Measurements from ENCODE around the gene WFDC1.

The WFDC1 gene

DNA sequence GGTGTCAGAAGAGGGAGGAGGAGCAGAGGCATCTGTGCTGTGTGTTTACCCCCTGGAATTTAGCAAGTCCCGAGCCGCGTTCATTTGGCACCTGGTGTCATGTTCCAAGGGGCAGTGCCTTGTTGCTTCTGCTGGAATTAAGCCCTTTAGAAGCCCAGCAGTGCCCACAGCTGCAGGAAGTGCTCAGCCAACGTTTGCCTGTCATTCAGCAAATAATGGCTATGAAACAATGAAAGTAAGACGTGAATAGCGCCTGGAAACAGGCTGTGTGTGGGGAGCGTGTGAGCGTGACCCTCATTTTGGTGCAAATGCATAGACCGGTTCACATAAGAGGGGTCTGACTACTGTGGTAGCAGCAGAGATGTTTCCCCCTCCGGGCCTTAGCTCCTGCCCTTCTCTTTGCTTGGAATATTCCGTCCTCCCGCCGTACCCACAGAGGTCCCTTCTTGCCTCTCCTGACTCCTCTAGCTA lies 67.8 kb downstream of the WFDC1 start:
- DNase-seq (ENCODE audit: low read depth): no peak

GRCh38 chr16:84366208-84366607 lies 71.5 kb downstream of the WFDC1 start:
- no peak for DNase-seq (ENCODE audit: low read depth)
- no peak for TF ChIP-seq CTCF (conservative IDR thresholded peaks at IDR 0.05; ENCODE audit: low read depth, low read length)

More for the DNA sequence above, 67.8 kb downstream of the WFDC1 start:
- TF ChIP-seq CTCF (conservative IDR thresholded peaks at IDR 0.05; ENCODE audit: low read depth, low read length): no peak
- no peak overlapping the region for H3K4me3 ChIP-seq (ENCODE audit: low read depth, low read length)

GRCh38 chr16:84367297-84367680 lies 72.6 kb downstream of the WFDC1 start:
- no peak overlapping the region for H3K4me3 ChIP-seq (ENCODE audit: low read depth, low read length)

More at GRCh38 chr16:84366208-84366607, 71.5 kb downstream of the WFDC1 start:
- H3K4me3 ChIP-seq (ENCODE audit: low read depth, low read length): no peak overlapping the region

DNA sequence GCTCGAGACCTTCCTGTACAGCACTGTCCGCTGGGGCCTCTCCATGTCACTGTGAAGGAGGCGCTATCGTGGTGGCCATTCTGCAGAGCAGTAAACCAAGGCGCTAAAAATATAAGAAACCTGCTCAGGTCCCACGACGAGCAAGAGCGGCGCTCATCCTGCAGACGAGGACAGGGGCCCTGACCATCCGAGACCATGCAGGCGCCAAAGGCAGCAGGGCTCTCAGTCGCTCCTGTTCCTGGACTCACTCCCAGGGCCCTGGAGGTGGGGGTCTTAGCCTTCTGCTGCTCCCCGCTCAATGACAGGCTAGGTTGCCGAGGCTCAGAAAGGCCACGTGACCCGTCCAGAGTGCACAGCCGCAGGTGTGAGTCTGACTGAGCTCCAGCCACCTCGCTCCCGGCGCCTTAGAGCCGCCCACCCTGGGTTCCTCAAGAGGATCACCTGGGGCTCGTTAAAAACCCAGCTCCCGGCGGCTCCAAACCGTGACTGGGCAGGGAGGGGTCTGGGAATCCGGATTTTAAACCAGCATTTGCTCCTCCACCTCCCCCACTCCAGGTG lies 73.2 kb downstream of the WFDC1 start:
- H3K4me3 ChIP-seq (ENCODE audit: low read depth, low read length): no peak overlapping the region
- no peak for TF ChIP-seq CTCF (conservative IDR thresholded peaks at IDR 0.05; ENCODE audit: low read depth, low read length)

More at GRCh38 chr16:84367297-84367680, 72.6 kb downstream of the WFDC1 start:
- no peak for DNase-seq (ENCODE audit: low read depth)
- TF ChIP-seq CTCF (conservative IDR thresholded peaks at IDR 0.05; ENCODE audit: low read depth, low read length): no peak

DNA sequence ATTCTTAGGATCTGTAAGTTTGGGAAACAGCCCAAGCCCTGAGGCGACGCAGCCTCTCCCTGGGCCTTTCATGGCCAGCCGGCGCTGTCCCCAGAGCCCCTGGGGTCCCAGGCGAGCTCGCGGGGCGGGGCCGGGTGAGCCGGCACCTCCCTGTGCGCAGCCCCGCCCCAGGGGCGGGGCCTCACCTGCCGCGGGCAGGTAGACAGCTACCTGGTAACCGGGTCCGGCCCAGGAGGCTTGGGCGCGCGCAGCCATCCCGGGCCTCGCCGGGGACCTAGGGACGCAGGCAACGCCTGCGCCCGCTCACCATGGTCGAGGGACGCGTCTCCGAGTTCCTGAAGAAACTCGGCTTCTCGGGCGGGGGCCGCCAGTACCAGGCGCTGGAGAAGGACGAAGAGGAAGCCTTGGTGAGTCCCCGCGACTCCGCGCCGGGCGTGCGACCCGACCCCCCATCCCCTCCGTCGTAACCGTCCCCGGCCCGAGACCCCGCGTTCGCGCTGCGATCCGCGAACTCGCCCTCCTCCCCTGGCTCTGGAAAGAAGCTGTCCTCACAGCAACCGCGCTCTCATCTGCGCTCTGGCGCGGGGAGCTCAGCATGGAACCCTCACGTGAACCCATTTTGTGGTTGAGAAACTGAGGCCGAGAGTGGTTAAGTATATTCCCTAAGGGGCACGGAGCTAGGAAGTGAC lies 73.8 kb downstream of the WFDC1 start, which contains the start of gene ATP2C2:
TSS of gene ATP2C2 (plus strand) at position 231 of the 689 bp plus-strand sequence. CDS start at position 309, 78 bp downstream.
- no peak within 1 kb of the TSS for H3K4me3 ChIP-seq (ENCODE audit: low read depth, low read length)
- no peak for TF ChIP-seq CTCF (conservative IDR thresholded peaks at IDR 0.05; ENCODE audit: low read depth, low read length)
- no peak for DNase-seq (ENCODE audit: low read depth)

More for the DNA sequence above, 73.2 kb downstream of the WFDC1 start:
- DNase-seq (ENCODE audit: low read depth): no peak

- no peak for TF ChIP-seq CTCF (conservative IDR thresholded peaks at IDR 0.05; ENCODE audit: low read depth, low read length)
- DNase-seq (ENCODE audit: low read depth): no peak
- no peak overlapping the region for H3K4me3 ChIP-seq (ENCODE audit: low read depth, low read length)
Observed at GRCh38 chr16:84369105-84369504, 74.4 kb downstream of the WFDC1 start.
